Caco-2 (cell line): ENCODE data around the gene LAMC1. TPM values are rescaled to one million over a fixed set of nuclear protein-coding genes. Genes with fewer than 3 reads are reported as not detected.
A peak's percentile ranks its signal among the peaks of the same experiment; 100 is the strongest.
"Not testable (repeated sequence)": the region's sequence is repeated elsewhere in the genome, so short reads cannot be mapped to it uniquely, and the experiment has no call there.

Source experiments
- BruUV-seq: library from RNA; stranded (reverse); fragments of 400-500 nt; replicated peaks from 2 replicates; lab custom pipeline; 2021; lab: Mats Ljungman, UMichigan
- CTCF ChIA-PET: fragments of 300-600 bp; sonication (Branson Sonifier 250); formaldehyde crosslinking; loops from one replicate; lab custom pipeline; 2022; ENCODE audit warnings: antibody characterized with exemption; lab: Charles Lee
- POLR2A ChIA-PET: fragments of 300-600 bp; sonication (Branson Sonifier 250); formaldehyde crosslinking; loops from one replicate; lab custom pipeline; 2022; ENCODE audit warnings: antibody characterized with exemption; lab: Charles Lee
- DNase-seq, 2 experiments: peaks; one replicate each; pipeline versions ENCODE4 v3.0.0 to v3.0.0-alpha.2; 2020 to 2022
- H3K27me3 ChIP-seq: replicated peaks from 2 replicates; pipeline ENCODE4 v1.6.0; 2011; ENCODE audit warnings: low read length; ENCODE audit not compliant: control insufficient read depth, insufficient read depth
- H3K36me3 ChIP-seq: 2 replicates; pipeline ENCODE4 v1.5.1; 2011; ENCODE audit warnings: low read length; ENCODE audit not compliant: control insufficient read depth, insufficient read depth
- H3K4me1 ChIP-seq: fragments of 250-450 bp; sonication (Bioruptor Pico); 2 replicates; pipeline ENCODE4 v1.5.1; 2020; ENCODE audit warnings: mild to moderate bottlenecking
- H3K4me3 ChIP-seq: 2 replicates; pipeline ENCODE4 v1.5.1; 2011; ENCODE audit warnings: low read depth, mild to moderate bottlenecking, control low read depth, low read length
- H3K9me3 ChIP-seq: fragments of 250-450 bp; sonication (Bioruptor Pico); 2 replicates; pipeline ENCODE4 v1.5.1; 2020; ENCODE audit warnings: mild to moderate bottlenecking, moderate library complexity
- H3K27ac Mint-ChIP-seq: one replicate; pipeline ENCODE4 v1.8.0; 2022; ENCODE audit warnings: mixed read lengths; ENCODE audit not compliant: unreplicated experiment
- H3K27me3 Mint-ChIP-seq: one replicate; pipeline ENCODE4 v1.8.0; 2022; ENCODE audit warnings: mixed read lengths; ENCODE audit not compliant: insufficient read depth, unreplicated experiment
- H3K36me3 Mint-ChIP-seq: one replicate; pipeline ENCODE4 v1.8.0; 2022; ENCODE audit warnings: mild to moderate bottlenecking, mixed read lengths; ENCODE audit not compliant: insufficient read depth, unreplicated experiment
- H3K4me1 Mint-ChIP-seq: one replicate; pipeline ENCODE4 v1.8.0; 2022; ENCODE audit warnings: low read depth, mixed read lengths; ENCODE audit not compliant: unreplicated experiment
- H3K4me3 Mint-ChIP-seq: one replicate; pipeline ENCODE4 v1.8.0; 2022; ENCODE audit warnings: mild to moderate bottlenecking, moderate library complexity, mixed read lengths; ENCODE audit not compliant: unreplicated experiment
- H3K9me3 Mint-ChIP-seq: one replicate; pipeline ENCODE4 v1.8.0; 2022; ENCODE audit warnings: mixed read lengths; ENCODE audit not compliant: unreplicated experiment
- CTCF ChIP-seq, 2 experiments: fragments of 200-600 bp in 1 of 2; IDR thresholded peaks; 1 replicate in 1 of 2; 2 replicates in 1 of 2; pipeline versions ENCODE4 v1.5.1 to v1.8.0; 2011 to 2022; ENCODE audit warnings: antibody characterized with exemption in 1 of 2, control low read depth in 1 of 2, inconsistent platforms in 1 of 2, low read depth in 1 of 2, low read length in 1 of 2, mild to moderate bottlenecking in 1 of 2, moderate library complexity in 1 of 2; ENCODE audit not compliant: insufficient read depth in 1 of 2, severe bottlenecking in 1 of 2, unreplicated experiment in 1 of 2
- intact Hi-C: fragments of 100-400 bp; cut with micrococcal nuclease; formaldehyde crosslinking; loops from one replicate; pipeline ENCODE4 v1.10.0; 2022; ENCODE audit not compliant: unreplicated experiment
- total RNA-seq: library from RNA; stranded (reverse); gene quantifications from 2 replicates; pipeline ENCODE4 v1.2.3, GENCODE V29; 2022

The LAMC1 gene
- total RNA-seq, 1 experiment from 2014 or later = 323 TPM

- H3K4me1 ChIP-seq = no peaks in the 10 kb centered on the region; the same call in 1 of the 2 replicates
- H3K9me3 ChIP-seq = no peaks in the 10 kb centered on the region
- BruUV-seq = no TSS peak
- no peaks in the 10 kb centered on the region for H3K27me3 ChIP-seq
- no peak overlapping the region for H3K4me3 Mint-ChIP-seq
- H3K36me3 Mint-ChIP-seq = peaks cover 22% of the 10 kb centered on the region
- peaks cover 10% of the 10 kb centered on the region for H3K4me1 Mint-ChIP-seq
- TF ChIP-seq CTCF (IDR thresholded peaks at IDR 0.05; ENCODE audit: insufficient read depth in 1 of 2, low read depth in 1 of 2, low read length in 1 of 2, severe bottlenecking in 1 of 2, unreplicated experiment in 1 of 2) = no peak
- H3K9me3 Mint-ChIP-seq = peaks cover 8% of the 10 kb centered on the region
- intact Hi-C loops = no loop called here
- H3K27me3 Mint-ChIP-seq = no peaks in the 10 kb centered on the region
- CTCF ChIA-PET = no interaction called here
- no peak overlapping the region for H3K27ac Mint-ChIP-seq
- no peak overlapping the region for H3K4me3 ChIP-seq
- H3K36me3 ChIP-seq = no peaks in the 10 kb centered on the region
- POLR2A ChIA-PET = no interaction called here
- DNase-seq = no peak
These were observed 42.0 kb downstream of the LAMC1 start for GRCh38 chr1:183065168-183065706.

- H3K27ac Mint-ChIP-seq, DNase-seq, H3K4me1 ChIP-seq, POLR2A ChIA-PET, intact Hi-C loops, CTCF ChIA-PET, H3K9me3 Mint-ChIP-seq, H3K9me3 ChIP-seq, H3K27me3 ChIP-seq, H3K36me3 ChIP-seq, H3K4me3 ChIP-seq, BruUV-seq, H3K4me3 Mint-ChIP-seq, H3K27me3 Mint-ChIP-seq: not testable (repeated sequence)
- H3K4me1 Mint-ChIP-seq = peaks cover 22% of the 10 kb centered on the region
- H3K36me3 Mint-ChIP-seq = peaks cover 32% of the 10 kb centered on the region
These were observed 43.2 kb downstream of the LAMC1 start for GRCh38 chr1:183066432-183066831.

GRCh38 chr1:183069562-183070216, 46.5 kb downstream of the LAMC1 start:
- peak overlapping the region; percentile 64 for H3K27ac Mint-ChIP-seq
- POLR2A ChIA-PET = no interaction called here
- TF ChIP-seq CTCF (IDR thresholded peaks at IDR 0.05; ENCODE audit: insufficient read depth in 1 of 2, low read depth in 1 of 2, low read length in 1 of 2, severe bottlenecking in 1 of 2, unreplicated experiment in 1 of 2) = no peak

More at GRCh38 chr1:183069562-183070216, 46.5 kb downstream of the LAMC1 start:
- H3K27me3 ChIP-seq = no peaks in the 10 kb centered on the region
- H3K36me3 Mint-ChIP-seq = peaks cover 38% of the 10 kb centered on the region
- no peak overlapping the region for H3K4me3 Mint-ChIP-seq
- H3K4me1 ChIP-seq = peaks cover 13% of the 10 kb centered on the region; the same call in 1 of the 2 replicates
- no peak for DNase-seq
- no peaks in the 10 kb centered on the region for H3K27me3 Mint-ChIP-seq
- no peak overlapping the region for H3K4me3 ChIP-seq
- H3K4me1 Mint-ChIP-seq = peaks cover 24% of the 10 kb centered on the region
- H3K9me3 ChIP-seq = no peaks in the 10 kb centered on the region
- CTCF ChIA-PET = no interaction called here
- no peaks in the 10 kb centered on the region for H3K36me3 ChIP-seq
- intact Hi-C loops = no loop called here
- H3K9me3 Mint-ChIP-seq = peaks cover 7% of the 10 kb centered on the region
- no TSS peak for BruUV-seq
